Measurements from ENCODE around the gene GMNN.

DNA sequence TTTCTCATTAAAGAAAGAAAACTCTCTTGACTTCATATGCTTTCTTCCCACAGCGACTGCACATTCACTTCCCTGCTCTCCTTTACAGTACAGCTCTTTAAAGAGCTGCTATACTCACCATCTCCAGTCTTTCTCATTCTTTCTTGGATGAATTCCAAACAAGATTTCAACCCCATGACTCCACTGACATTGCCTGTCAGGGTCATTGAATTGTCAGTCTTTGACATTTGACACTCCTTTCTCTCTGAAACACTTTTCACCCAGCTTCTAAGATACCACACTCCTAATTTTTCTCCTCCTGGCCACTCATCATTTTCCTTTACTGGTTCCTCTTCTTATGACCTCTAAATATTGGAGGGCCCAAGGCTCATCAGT lies 24.8 kb downstream of the GMNN start:
- TF ChIP-seq EZH2 (IDR thresholded peaks at IDR 0.05): no peak
- no peak for TF ChIP-seq POLR2AphosphoS5 (IDR thresholded peaks at IDR 0.05; ENCODE audit: borderline replicate concordance, low read depth, low read length)

Data from SK-N-MC (cell line).